GM18520 (cell line): ENCODE results near the gene C1QTNF6.

Experiments used
- ATAC-seq: cut with Tn5 transposase; IDR thresholded peaks from one replicate; pipeline ENCODE4 v1.9.1; 2021; ENCODE audit not compliant: unreplicated experiment

The C1QTNF6 gene

DNA sequence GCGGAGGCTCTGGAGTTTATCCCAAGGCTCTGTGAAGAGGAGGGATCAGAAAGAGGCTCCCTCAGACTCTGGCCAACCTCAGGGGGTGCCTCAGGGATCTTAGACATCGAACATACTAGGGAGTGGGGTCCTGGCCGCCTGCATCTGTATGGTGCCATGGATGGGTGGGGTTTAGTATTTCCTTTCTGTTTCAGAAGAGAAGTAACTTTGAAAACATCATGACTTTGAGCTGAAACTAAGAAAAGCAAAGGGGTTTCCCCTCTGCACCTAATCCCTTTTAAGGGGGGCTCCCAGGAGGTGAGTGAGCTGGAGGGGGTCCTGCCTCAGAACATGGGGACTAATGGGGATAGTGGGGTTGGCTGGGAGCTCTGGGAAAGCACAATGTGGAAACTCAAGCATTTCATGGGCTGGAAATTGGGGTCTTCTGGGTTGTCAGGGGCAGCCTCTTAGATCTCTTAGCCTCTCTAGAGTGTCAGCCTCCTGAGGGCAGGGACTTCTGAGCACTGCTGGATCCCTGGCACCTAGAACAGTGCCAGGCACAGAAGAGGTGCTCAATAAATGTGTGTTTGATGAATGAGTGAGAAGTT lies 36.0 kb upstream of the C1QTNF6 start:
- ATAC-seq = no peak

DNA sequence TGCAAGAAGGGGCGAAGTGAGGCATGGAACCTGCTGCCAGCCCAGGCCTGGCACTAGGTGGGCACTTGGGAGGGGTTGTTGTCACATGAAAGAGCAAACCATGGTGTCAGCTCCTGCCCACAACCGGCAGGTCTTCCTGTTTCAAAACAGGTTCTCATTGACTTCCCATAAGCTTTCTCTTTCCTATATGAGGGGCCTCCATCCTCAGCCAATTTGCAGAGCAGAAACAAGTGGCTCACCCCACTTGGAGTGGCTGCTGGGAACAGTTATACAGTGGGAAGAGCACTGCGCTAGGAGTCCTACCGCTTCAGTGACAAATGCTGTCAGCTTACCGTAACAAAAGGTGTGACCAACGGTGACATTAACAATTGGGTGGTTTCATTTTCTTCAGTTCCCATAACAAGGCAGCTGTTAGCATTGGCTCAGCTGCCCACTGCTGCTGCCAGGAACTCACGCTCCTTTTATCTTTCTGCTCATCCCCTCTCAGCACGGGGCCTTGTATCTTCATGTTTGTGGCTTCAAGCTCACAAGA lies 34.5 kb upstream of the C1QTNF6 start:
- no peak for ATAC-seq

DNA sequence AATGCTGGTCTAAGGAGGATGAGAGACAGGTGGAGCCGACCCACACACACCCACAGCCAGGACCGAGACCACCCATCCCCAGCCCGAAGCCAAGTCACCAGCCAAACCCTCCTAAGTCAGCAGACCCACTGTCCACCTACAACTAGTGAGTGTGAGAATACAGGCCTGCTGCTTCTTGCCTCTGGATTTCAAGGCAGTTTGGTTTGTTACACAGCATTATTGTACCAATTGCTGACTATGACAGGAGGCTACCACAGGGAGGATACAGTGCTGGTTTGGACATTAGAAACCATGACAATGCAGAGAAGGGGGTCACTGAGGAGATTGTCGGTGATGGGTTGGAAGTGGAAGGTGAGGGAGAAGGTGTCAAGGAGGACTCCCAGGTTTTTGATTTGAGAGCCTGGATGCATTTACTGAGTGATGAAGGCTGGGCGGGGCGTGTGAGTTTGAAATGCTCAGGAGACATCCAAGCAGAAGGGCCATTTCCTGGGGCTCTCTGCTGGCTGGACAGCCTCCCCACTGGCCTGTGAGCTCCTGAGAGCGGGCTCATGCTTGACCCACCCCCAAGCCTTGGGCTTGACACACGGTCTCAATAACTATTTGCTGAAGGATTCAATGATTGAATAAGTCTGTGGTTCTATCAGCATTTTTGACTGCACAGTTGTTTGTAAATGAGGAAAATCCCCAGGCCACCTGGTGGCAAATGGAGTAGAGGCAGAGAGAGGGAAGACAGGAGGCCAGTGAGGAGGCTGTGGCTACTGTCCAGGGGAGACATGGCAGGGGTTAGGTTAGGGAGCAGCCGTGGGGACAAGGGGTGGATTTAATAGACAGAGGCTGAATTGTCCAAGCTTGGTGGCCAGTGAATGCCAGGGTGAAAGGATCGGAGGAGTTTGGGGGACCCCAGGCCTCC lies 33.6 kb upstream of the C1QTNF6 start:
- no peak for ATAC-seq

DNA sequence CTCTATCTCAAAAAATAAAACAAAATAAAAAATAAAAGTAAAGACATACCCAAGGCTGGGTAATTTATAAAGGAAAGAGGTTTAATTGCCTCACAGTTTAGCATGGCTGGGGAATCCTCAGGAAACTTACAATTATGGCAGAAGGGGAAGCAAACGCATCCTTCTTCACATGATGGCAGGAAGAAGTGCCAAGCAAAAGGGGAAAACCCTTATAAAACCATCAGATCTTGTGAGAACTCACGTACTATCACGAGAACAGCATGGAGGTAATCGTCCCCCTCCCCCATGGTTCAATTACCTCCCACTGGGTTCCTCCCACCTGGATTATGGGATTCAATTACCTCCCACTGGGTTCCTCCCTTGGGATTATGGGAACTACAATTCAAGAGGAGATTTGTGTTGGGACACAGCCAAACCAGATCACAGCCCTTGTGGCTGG lies 32.5 kb upstream of the C1QTNF6 start:
- ATAC-seq = no peak

DNA sequence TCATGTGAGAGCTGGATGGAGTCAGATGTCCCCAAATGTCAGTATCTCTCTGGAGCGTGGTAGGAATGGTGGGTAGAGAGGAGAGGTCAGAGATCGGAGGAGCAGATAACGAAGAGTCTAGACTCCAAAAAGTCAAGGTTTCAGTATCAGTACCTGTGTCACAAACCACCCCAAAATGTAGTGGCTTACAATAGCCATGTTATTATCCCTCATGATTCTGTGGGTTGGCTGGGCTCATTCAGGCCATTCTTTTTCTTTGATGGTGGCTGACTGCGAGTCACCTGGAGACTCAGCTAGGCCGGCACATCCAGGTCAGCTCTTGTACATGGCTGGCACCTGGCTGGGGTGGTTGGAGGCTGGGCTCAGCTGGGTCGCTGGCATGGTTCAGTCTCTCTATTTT lies 31.5 kb upstream of the C1QTNF6 start:
- ATAC-seq = no peak

DNA sequence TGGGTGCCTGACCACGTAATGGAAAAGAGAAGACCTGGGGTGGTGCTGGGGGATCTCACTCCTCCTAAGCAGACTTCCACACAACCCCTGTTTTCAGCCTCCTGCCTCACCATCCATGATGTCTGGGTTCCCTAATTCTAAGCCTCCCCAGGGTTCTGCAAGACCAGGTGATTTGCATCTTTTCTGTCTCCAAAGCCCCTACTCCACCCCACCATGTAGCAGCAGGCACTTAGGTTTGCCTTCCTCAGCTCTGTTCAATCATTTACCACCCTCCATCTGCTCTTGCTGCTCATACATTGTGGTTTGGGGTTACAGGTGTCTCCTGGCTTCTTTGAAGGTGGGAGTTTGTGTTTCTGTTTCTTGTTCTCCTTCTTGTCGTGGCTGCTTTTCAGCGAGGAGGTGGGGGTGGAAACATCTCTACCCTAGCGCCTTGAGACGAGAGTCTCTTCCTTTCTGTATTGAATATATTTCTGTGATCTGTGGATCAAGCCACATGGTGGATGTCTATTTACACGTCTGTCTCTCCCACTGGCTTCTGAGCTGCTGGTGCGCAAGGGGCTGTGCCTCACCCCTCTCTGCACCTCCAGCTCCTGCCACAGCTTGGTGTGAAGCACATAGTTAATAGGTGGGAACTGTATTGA lies 30.8 kb upstream of the C1QTNF6 start:
- ATAC-seq = peak; percentile 62

DNA sequence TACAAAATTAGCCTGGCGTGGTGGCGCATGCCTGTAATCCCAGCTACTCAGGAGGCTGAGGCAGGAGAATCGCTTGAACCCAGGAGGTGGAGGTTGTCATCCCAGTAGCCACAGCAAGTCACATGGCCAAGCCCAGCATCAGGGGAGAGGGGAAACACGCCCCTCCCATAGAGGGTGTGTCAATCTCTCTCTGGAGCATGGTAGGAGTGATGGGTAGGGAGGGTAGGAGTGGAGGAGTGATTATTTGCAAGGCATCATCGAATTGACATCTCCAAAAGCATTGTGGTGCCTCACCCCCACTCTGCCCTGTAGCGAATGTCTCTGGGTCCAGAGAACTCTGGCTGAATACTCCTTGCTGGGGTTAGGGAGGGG lies 30.3 kb upstream of the C1QTNF6 start:
- no peak for ATAC-seq

DNA sequence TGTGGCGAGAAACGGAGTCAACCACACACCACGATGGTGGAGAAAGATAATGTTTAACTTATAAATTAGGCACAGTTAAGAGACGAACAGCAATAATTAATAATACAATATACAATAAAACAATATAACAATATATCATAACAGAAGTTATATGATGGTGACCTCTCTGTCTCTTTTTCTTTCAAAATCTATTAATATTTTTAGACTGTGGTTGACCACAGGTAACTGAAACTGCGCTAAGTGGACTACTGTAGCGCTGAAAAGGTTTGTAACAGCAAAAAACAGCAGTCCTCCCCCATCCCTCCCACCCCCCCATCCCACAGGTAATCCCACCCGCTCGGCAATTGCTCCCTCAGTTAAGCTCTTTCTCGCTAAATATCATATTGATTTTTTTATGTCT lies 27.8 kb upstream of the C1QTNF6 start:
- ATAC-seq = no peak

DNA sequence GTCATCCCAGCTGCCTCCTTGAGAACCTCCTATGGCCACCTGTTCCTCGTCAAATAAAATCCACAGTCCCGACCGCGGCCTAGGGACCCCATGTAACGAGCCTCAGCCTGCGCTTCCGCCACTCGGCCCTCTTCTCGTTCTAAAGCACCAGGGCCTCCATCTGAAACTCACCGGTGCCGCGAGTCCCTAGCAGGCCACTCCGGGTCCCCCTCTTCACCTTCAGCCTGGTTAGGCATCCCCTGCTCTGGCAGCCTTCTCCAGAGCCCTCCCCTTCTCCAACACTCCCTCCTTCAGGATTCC lies 26.6 kb upstream of the C1QTNF6 start:
- ATAC-seq = no peak

DNA sequence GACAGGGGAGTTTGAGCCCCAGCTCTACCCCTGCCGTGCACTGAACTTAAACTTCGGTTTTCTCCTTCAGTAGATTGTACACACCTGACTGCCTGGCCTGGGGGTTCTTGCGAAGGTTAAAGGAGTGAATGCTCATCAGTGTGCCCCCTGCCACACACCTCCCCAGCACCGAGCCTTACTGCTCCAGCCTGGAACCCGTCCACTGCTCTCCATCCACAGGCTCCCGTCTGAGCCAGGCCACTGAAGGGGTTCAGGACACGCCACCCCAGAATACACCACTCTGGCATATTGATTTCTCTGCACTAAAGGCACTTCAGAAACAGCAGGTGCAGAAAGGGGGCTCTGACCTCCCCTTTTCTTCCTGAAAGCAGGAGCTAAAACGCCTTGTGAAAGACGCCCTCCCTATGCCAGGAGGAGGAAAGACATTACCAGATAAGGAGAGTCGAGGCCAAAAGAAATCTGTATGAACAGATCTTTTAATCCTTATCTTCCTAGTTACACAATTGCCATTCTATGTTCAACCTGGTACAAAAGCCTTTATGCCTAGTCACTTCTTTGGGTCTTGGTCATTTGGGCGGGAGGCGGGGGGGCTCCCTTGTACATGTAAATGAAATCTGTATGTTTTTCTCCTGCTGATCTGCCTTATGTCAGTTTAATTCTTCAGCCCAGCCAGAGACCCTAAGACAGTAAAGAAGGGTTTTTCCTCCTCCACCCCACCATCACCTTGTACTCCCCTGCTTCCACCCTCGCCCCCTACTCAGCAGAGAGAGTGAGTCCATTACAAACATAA lies 26.1 kb upstream of the C1QTNF6 start:
- no peak for ATAC-seq

DNA sequence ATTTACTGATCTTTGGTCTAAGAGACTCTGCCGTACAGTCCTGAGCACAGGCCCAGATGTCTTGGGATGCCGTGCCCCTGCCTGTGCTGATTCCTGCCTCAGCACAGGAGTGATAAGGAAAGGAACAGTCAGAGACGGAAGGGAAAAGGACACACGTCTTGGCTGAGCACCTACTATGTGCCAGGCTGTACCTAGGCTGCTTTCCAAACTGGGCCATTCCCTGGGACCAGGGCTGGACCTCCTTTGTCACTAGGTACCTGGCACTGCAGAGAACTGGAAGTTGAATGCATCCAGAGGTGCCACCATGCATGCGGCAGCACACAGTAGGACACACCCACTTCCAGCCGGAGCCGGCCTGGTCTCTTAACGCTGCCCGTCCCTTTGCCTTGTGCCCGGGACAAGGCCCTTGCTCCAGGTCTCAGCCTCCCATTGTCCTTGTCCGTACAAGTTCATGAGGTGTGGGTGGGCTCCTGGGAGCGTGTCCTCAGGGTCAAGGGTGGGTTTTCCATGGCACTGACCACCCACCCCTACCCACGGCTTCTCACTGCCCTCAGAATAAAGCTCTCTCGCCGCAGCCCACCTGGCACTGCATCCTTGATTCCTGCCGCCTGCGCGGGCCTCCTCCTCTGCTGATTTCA lies 25.3 kb upstream of the C1QTNF6 start:
- no peak for ATAC-seq

DNA sequence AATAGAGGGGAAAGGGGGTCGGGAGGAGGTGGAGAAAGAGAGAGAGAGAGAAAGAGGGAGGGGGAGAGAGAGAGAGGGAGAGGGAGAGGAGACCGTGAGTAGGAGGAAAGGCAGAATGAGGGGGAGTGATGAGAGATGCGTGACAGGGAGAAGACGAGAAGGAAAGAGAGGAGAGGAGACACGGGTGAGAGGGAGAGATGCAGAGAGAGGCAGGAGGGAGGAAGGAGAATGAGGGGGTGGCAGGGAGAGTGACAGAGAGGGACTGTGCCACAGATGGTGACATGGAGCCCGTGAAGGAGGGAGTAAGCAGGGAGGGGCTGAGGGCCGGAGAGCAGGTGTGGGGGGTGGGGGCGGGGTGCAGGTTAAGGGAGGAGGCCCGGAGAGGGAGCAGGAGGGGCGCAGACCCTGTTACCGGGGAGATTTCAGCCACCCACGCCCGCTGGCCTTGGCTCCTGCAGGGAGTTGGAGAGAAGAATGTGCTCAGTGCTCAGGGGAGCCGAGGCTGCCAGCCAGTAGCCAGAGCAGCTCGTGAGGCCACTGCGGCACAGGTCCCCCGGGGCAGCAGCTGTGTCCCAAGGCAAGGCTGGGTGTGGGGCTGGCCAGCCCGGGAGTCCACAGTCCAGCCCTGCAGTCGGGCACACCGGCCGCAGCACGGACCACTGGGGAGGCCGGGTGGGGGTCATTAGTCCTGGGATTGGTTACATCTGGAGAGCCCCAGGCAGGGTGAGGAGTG lies 24.3 kb upstream of the C1QTNF6 start, which contains the start of gene SSTR3:
Gene SSTR3 (minus strand): TSS at position 304 of the 733 bp plus-strand sequence. CDS start 4,674 bp downstream, outside the sequence.
- no peak for ATAC-seq

DNA sequence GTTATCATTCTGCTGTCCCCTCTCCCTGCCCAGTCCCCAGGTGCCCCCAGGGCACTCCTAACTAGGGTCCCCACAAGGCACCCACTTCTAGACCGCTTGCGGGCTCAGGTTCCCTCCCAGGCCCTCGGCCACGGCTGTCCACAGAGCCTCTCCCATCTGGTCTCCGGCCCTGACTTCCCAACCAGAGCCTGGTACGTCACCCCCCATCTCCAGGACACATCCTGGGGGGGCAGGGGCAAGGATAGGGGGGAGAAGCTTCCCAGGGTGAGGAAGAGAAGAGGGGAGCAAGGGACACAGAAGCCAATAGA lies 23.8 kb upstream of the C1QTNF6 start:
- no peak for ATAC-seq

DNA sequence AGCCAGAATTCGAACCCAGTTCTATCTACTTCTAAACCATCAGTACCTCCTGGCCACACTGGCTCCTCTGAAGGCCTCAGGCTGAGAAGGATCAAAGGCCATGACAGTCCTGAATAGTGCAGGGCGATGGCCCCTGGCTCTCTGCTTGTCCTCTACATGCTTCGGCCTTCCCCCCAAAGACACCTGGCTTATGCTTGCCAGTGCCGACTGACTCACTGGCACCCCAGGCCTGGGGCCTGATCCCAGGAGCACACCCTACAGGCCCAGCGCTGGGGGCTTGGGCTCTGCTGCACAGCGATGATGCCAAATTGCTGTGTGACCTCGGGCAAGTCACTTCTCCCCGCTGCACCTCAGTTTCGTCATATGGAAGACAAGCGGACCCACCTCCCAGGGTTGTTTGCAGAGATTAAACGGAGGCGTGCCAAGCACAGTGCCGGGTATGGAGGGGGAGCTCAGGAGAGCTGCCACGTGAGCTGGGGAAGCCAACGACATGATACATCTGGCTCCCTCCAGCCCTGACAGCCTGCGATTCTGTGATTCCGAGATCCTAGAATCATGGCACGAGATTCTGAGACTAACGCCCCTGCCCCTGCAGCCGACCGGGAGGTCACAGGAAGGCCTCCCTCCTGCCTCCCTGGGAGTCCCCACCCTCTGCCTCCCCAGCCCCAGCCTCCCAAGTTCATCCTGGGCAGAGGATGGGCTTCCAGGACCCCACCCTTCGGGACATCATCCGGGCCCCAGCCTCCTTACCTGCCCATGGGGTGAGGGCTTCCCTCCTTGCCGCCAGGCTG lies 23.2 kb upstream of the C1QTNF6 start:
- ATAC-seq = no peak

DNA sequence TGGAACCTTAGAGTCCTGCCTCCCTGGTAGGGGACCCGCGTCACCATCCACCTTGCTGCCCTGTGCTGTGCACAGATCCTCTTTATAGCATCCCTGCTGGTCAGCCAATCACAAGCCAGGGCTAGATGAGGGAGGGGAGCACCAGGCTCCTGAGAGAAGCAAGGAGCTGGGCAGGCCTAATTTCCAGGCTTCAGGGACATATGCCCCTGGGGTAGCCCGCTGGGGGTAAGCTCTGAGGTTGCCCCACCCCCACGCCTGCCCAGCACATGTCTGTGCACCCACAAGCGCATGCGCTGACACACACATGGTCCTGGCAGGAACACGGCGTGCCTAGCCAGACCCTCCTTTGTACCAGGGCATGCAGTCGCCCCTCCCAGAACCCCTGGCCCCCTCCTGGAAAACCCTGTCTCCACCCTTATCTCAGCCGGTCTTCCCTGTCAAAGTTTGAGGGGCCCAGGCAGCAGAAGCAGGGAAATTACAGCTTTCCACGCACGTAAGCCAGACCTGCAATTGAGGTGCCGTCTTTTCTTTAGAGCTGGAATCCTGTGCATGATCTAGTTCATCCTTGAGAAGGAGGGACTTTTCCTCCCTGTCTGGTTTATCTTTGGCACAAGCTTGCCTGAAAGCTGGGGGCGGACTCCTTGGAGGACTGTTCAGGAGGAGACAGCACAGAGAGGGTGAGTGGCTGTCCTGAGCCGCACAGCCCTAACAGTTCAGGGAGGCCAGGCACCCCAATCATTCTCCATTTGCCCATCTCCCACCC lies 22.2 kb upstream of the C1QTNF6 start:
- ATAC-seq = no peak

DNA sequence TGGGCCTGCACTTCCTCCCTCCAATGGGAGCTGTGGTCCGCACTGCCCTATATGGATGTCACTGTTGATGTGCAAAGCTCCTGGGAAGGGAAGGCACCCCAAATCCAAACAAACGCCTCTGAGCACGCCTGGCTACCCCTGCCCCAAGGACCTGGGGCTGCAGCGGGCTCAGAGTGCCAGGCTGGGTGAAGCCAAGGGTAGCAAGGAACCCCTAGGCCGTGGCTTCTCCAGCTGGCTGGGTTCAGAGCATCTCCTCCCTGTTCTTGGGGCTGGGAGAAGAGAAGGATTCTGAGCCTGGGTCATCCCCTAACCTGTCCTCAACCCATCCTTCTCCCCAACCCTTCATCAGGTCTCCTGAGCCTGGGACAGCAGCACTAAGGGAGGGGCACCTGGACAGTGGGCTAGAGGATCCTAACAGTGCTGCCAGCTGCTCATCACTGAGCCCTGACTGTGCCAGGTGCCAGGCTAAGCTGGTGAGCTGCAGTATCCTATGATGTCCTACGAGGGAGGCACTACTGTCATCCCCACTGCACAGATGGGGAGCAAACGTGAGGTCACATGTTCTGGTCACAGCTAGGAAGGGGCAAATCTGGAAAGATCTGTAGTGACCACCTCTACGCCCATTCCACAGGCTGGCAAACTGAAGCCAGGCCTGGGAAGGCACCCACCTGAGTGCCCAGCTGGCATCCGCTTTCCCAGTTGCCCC lies 21.2 kb upstream of the C1QTNF6 start:
- ATAC-seq = no peak

DNA sequence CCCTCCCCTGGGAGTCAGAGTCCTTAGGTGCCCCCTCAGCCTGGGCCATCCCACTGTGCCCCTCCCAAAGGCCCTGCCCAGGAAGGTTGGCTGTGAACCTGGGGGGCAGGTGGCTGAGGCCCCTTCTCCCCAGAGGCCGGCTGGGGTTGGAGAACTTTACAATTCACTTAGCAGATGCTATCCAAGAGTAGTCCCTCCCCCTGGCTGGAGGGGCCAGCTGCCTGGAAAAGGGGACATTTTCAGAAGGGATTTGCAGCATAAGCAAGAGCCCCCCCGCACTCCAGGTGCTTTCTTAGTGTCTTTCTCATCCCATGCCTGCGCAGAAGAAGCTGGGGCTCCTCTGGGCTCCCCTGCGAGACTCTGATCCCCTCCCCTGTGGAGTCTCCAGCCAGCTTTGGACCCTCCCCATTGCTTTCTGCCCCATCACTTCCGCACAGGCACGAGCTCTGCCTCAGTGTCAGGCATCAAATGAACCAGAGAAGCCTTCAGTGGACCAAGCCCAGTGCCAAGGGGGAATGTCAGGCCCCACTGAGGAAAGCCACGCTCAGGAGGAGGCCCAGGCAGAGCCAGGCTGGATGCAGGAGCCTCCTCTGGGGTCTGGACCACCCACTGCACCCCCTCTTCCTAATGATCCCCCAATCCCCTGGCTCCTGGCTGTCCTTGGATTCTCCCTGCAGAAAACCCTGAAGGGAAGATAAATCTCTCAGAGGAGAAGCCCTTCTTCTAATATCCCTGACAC lies 20.5 kb upstream of the C1QTNF6 start:
- ATAC-seq = no peak
